Activated naive CD4-positive, alpha-beta T cell treated with anti-CD3 and anti-CD28 coated beads, Interleukin-2, amount 50 U/mL, for 72 hours (primary cell): ENCODE data around the gene CMTM7. TPM values are rescaled to one million over a fixed set of nuclear protein-coding genes. Genes with fewer than 3 reads are reported as not detected.
"Not testable (repeated sequence)": the region's sequence is repeated elsewhere in the genome, so short reads cannot be mapped to it uniquely, and the experiment has no call there.

ENCODE experiments used
- ATAC-seq, 2 donors: fragments of 150-1000 bp; cut with Tn5 transposase; 2 replicates each; pipeline ENCODE4 v1.10.0; 2021; ENCODE audit warnings: mild to moderate bottlenecking in 2 of 2, moderate library complexity in 2 of 2
- DNase-seq, 2 donors: peaks; one replicate each; pipeline ENCODE4 v3.0.0; 2021 to 2022; ENCODE audit warnings: low spot score in 2 of 2
- H3K27ac Mint-ChIP-seq, 2 donors: one replicate each; pipeline ENCODE4 v1.8.0; 2022; ENCODE audit warnings: mild to moderate bottlenecking in 2 of 2, mixed read lengths in 2 of 2
- H3K36me3 Mint-ChIP-seq, 2 donors: one replicate each; pipeline ENCODE4 v1.8.0; 2022; ENCODE audit warnings: mixed read lengths in 2 of 2
- H3K9me3 Mint-ChIP-seq, 2 donors: one replicate each; pipeline ENCODE4 v1.8.0; 2022; ENCODE audit warnings: mixed read lengths in 2 of 2
- total RNA-seq, 2 donors: library from RNA; stranded (reverse); gene quantifications; one replicate each; pipeline ENCODE4 v1.2.3, GENCODE V29; 2022

Gene CMTM7
- total RNA-seq, 2 donors from 2014 or later = 34.2 to 59.9 TPM

GRCh38 chr3:32374788-32375595 is 16.7 kb upstream of the CMTM7 start:
- H3K27ac Mint-ChIP-seq = peak overlapping the region; percentile 69 to 80

GRCh38 chr3:32375596-32375930 is 16.1 kb upstream of the CMTM7 start:
- Mint-ChIP-seq H3K36me3 (no peaks in the 10 kb centered on the region), H3K9me3 (no peaks in the 10 kb centered on the region), H3K27ac (peak overlapping the region in 1 of 2 donors; percentile 80)
- ATAC-seq (no peak), DNase-seq (no peak)

More at GRCh38 chr3:32374788-32375595, 16.7 kb upstream of the CMTM7 start:
- ATAC-seq = peak; percentile 38 to 58
- peak in 1 of 2 donors; percentile 81 for DNase-seq
- Mint-ChIP-seq H3K9me3 (no peaks in the 10 kb centered on the region), H3K36me3 (no peaks in the 10 kb centered on the region)

- ATAC-seq (no peak), DNase-seq (no peak)
- Mint-ChIP-seq H3K27ac (no peak overlapping the region), H3K36me3 (no peaks in the 10 kb centered on the region), H3K9me3 (no peaks in the 10 kb centered on the region)
Observed at GRCh38 chr3:32376115-32376514, 15.5 kb upstream of the CMTM7 start.

GRCh38 chr3:32379831-32380500 is 11.7 kb upstream of the CMTM7 start:
- no peaks in the 10 kb centered on the region for H3K9me3 Mint-ChIP-seq
- no peaks in the 10 kb centered on the region for H3K36me3 Mint-ChIP-seq
- no peak for DNase-seq

GRCh38 chr3:32381922-32382321 is 9.7 kb upstream of the CMTM7 start:
- Mint-ChIP-seq H3K36me3 (no peaks in the 10 kb centered on the region), H3K9me3 (no peaks in the 10 kb centered on the region)
- ATAC-seq = no peak

More at GRCh38 chr3:32379831-32380500, 11.7 kb upstream of the CMTM7 start:
- ATAC-seq = no peak
- H3K27ac Mint-ChIP-seq = no peak overlapping the region

GRCh38 chr3:32383136-32383711 is 8.4 kb upstream of the CMTM7 start:
- Mint-ChIP-seq H3K36me3 (no peaks in the 10 kb centered on the region), H3K9me3 (no peaks in the 10 kb centered on the region), H3K27ac (no peak overlapping the region)
- DNase-seq (no peak), ATAC-seq (peak in 1 of 2 donors; percentile 35)

More at GRCh38 chr3:32381922-32382321, 9.7 kb upstream of the CMTM7 start:
- H3K27ac Mint-ChIP-seq = no peak overlapping the region
- no peak for DNase-seq

GRCh38 chr3:32384938-32385337 is 6.7 kb upstream of the CMTM7 start:
- Mint-ChIP-seq H3K9me3 (no peaks in the 10 kb centered on the region), H3K27ac (peak overlapping the region; percentile 34 to 53), H3K36me3 (no peaks in the 10 kb centered on the region)
- ATAC-seq (no peak), DNase-seq (no peak)

GRCh38 chr3:32387512-32387911 is 4.1 kb upstream of the CMTM7 start:
- no peaks in the 10 kb centered on the region for H3K9me3 Mint-ChIP-seq
- DNase-seq = no peak
- H3K27ac Mint-ChIP-seq = no peak overlapping the region
- peaks cover 5 to 13% of the 10 kb centered on the region in 2 donors for H3K36me3 Mint-ChIP-seq
- ATAC-seq = no peak

GRCh38 chr3:32389577-32389976 is 2.1 kb upstream of the CMTM7 start:
- not testable (repeated sequence) for DNase-seq, H3K9me3 Mint-ChIP-seq, ATAC-seq
- Mint-ChIP-seq H3K36me3 (peaks cover 15 to 20% of the 10 kb centered on the region in 2 donors), H3K27ac (peak overlapping the region; percentile 36 to 42)

- DNase-seq = peak in 1 of 2 donors; percentile 38
- peak; percentile 51 to 61 for ATAC-seq
Observed at GRCh38 chr3:32392536-32393302, 1.1 kb downstream of the CMTM7 start.

GRCh38 chr3:32395496-32395895 is 3.8 kb downstream of the CMTM7 start:
- Mint-ChIP-seq H3K9me3 (no peaks in the 10 kb centered on the region), H3K36me3 (peaks cover 15 to 20% of the 10 kb centered on the region in 2 donors), H3K27ac (peak overlapping the region; percentile 74 to 92)
- peak in 1 of 2 donors; percentile 49 for ATAC-seq
- DNase-seq = no peak

More at GRCh38 chr3:32392536-32393302, 1.1 kb downstream of the CMTM7 start:
- peaks cover 15 to 20% of the 10 kb centered on the region in 2 donors for H3K36me3 Mint-ChIP-seq
- peak overlapping the region; percentile 87 to 98 for H3K27ac Mint-ChIP-seq
- no peaks in the 10 kb centered on the region for H3K9me3 Mint-ChIP-seq

- Mint-ChIP-seq H3K9me3 (no peaks in the 10 kb centered on the region), H3K27ac (peak overlapping the region in 1 of 2 donors; percentile 62), H3K36me3 (peaks cover 2 to 12% of the 10 kb centered on the region in 2 donors)
- DNase-seq = no peak
- no peak for ATAC-seq
Observed at GRCh38 chr3:32397941-32398340, 6.3 kb downstream of the CMTM7 start.

- H3K36me3 Mint-ChIP-seq = peaks cover 0 to 12% of the 10 kb centered on the region in 2 donors
- DNase-seq = no peak
- ATAC-seq = no peak
- H3K27ac Mint-ChIP-seq = peak overlapping the region; percentile 62 to 89
- H3K9me3 Mint-ChIP-seq = no peaks in the 10 kb centered on the region
Observed at GRCh38 chr3:32398531-32398930, 6.9 kb downstream of the CMTM7 start.

- DNase-seq = peak in 1 of 2 donors; percentile 69
Observed at GRCh38 chr3:32399030-32399620, 7.5 kb downstream of the CMTM7 start.

GRCh38 chr3:32401126-32401525 is 9.5 kb downstream of the CMTM7 start:
- DNase-seq (no peak), ATAC-seq (peak in 1 of 2 donors; percentile 25)
- no peaks in the 10 kb centered on the region for H3K9me3 Mint-ChIP-seq
- peaks cover 8 to 29% of the 10 kb centered on the region in 2 donors for H3K36me3 Mint-ChIP-seq
- peak overlapping the region in 1 of 2 donors; percentile 93 for H3K27ac Mint-ChIP-seq

More at GRCh38 chr3:32399030-32399620, 7.5 kb downstream of the CMTM7 start:
- Mint-ChIP-seq H3K27ac (peak overlapping the region; percentile 62 to 89), H3K9me3 (no peaks in the 10 kb centered on the region), H3K36me3 (peaks cover 0 to 16% of the 10 kb centered on the region in 2 donors)
- peak; percentile 39 to 46 for ATAC-seq

GRCh38 chr3:32401556-32402081 is 10.0 kb downstream of the CMTM7 start:
- H3K36me3 Mint-ChIP-seq = peaks cover 8 to 29% of the 10 kb centered on the region in 2 donors
- ATAC-seq = peak; percentile 53 to 79

More at GRCh38 chr3:32401556-32402081, 10.0 kb downstream of the CMTM7 start:
- H3K9me3 Mint-ChIP-seq = no peaks in the 10 kb centered on the region
- peak overlapping the region; percentile 93 to 100 for H3K27ac Mint-ChIP-seq
- DNase-seq = peak; percentile 47 to 74
